ENCODE data around the gene MTERF1. TPM values are rescaled to one million over a fixed set of nuclear protein-coding genes. Genes with fewer than 3 reads are reported as not detected.

Gene MTERF1
- total RNA-seq, 1 donor from 2014 or later, result 30.3 TPM

DNA sequence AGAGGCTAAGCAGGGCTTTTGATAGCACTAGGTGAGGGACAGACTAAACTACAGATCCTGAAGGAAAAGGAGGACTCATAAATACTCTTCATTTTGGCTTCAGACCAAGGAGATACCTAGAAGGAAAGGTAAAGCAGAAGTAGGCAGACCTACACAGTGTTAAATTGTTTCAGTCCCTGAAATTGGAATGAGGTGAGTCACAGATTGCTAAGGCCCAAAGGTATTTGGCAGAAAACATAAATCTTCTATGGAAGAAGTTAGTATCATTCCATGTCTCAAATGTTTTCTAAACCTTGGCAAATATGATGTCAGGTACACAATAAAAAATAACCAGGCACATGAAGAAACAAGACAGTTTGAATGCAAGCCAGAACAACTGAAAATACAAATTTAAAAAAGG lies 30.0 kb downstream of the MTERF1 start:
- ATAC-seq (ENCODE audit: low read depth) (no peak), DNase-seq (no peak)
- CTCF ChIA-PET, result no interaction called here
- Mint-ChIP-seq H3K36me3 (ENCODE audit: low read depth) (peaks cover 22% of the 10 kb centered on the region), H3K27me3 (no peaks in the 10 kb centered on the region), H3K4me3 (no peak overlapping the region), H3K27ac (no peak overlapping the region), H3K9me3 (peaks cover 15% of the 10 kb centered on the region), H3K4me1 (no peaks in the 10 kb centered on the region)
- intact Hi-C loops (cut with micrococcal nuclease), result no loop called here
- POLR2A ChIA-PET, result no interaction called here
- TF ChIP-seq, protein P1, sequence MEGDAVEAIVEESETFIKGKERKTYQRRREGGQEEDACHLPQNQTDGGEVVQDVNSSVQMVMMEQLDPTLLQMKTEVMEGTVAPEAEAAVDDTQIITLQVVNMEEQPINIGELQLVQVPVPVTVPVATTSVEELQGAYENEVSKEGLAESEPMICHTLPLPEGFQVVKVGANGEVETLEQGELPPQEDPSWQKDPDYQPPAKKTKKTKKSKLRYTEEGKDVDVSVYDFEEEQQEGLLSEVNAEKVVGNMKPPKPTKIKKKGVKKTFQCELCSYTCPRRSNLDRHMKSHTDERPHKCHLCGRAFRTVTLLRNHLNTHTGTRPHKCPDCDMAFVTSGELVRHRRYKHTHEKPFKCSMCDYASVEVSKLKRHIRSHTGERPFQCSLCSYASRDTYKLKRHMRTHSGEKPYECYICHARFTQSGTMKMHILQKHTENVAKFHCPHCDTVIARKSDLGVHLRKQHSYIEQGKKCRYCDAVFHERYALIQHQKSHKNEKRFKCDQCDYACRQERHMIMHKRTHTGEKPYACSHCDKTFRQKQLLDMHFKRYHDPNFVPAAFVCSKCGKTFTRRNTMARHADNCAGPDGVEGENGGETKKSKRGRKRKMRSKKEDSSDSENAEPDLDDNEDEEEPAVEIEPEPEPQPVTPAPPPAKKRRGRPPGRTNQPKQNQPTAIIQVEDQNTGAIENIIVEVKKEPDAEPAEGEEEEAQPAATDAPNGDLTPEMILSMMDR (IDR thresholded peaks at IDR 0.05), result no peak

DNA sequence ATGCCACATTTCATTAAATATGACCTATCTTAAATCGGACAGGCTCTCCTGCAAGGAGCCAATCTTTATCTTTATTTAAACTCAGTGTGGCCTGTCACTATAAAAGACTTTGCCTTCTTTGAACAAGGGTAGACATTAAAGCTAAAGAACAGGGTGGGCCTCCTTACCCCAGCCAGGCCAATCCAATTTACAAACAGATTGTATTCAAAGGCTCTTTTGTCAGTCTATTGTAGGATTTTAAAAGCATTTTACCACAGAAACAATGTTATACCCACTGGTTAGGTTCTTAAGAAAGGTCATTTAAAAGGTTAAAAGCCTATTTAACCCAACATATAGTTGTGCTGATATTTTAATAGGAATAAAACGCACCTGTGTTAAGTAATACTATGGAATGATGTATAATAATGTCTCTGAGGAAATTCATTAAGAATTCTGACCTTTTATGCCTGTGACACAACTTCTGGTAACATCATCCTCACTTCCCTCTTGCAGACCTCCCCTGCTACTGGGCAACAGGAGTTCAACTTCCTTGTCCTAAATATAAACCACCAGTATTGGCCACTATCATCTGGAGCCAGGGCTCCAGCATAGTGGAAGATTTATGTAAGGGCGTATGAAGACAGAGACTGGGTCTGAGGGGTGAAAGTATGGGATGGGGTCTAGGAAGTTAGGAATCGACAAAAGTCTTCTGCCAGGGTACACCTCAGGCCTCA lies 32.5 kb downstream of the MTERF1 start:
- ChIA-PET CTCF (no interaction called here), POLR2A (no interaction called here)
- TF ChIP-seq, protein P1 (IDR thresholded peaks at IDR 0.05), result no peak
- Mint-ChIP-seq H3K27ac (no peak overlapping the region), H3K4me1 (peaks cover 10% of the 10 kb centered on the region), H3K27me3 (no peaks in the 10 kb centered on the region), H3K4me3 (no peak overlapping the region), H3K36me3 (ENCODE audit: low read depth) (peaks cover 9% of the 10 kb centered on the region), H3K9me3 (peaks cover 8% of the 10 kb centered on the region)
- DNase-seq (no peak), ATAC-seq (ENCODE audit: low read depth) (no peak)
- intact Hi-C loops (cut with micrococcal nuclease), result no loop called here

DNA sequence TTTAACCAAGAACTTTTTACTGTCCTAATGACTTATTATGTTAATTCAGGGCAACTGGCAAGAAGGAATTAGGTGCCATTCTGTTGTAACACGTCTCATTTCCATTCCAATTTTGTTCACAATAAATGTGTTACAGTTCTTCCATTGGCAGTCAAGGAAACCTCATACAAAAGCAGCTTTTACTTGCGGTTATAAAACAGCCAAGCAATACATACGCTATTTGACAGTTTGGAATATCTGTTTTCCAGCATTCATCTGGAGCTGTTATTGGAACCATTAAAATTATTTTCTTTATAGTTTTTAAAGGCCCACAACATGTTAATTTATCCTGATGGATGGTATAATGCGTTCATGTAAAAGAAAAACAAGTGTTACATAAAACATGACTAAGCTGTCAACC lies 33.3 kb downstream of the MTERF1 start:
- no peak overlapping the region for H3K27ac Mint-ChIP-seq
- H3K27me3 Mint-ChIP-seq, result no peaks in the 10 kb centered on the region
- POLR2A ChIA-PET, result no interaction called here
- no peaks in the 10 kb centered on the region for H3K9me3 Mint-ChIP-seq
- intact Hi-C loops (cut with micrococcal nuclease), result no loop called here
- ATAC-seq (ENCODE audit: low read depth), result no peak
- no peak overlapping the region for H3K4me3 Mint-ChIP-seq
- H3K4me1 Mint-ChIP-seq, result peaks cover 10% of the 10 kb centered on the region
- DNase-seq, result no peak
- TF ChIP-seq, protein P1 (IDR thresholded peaks at IDR 0.05), result no peak
- CTCF ChIA-PET, result no interaction called here
- peaks cover 4% of the 10 kb centered on the region for H3K36me3 Mint-ChIP-seq (ENCODE audit: low read depth)

DNA sequence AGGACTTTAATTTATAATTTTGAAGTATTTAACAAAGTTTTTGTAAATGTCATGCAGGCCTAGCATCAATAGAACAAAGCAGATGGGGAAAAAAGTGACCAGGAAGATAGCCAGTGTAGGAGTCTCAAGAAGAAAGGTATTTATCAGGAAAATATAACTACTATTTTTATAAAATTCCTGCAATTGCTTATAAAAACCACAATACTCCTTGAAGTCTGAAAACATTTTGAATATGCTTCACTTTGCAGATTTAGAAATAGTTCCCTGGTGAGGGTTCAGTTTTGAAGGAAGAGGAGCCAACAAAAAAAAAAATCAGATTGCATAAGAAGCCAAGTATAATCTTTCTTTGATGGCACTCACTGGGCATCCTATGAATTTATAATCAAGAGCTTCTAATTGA lies 34.1 kb downstream of the MTERF1 start:
- no peaks in the 10 kb centered on the region for H3K27me3 Mint-ChIP-seq
- peaks cover 4% of the 10 kb centered on the region for H3K36me3 Mint-ChIP-seq (ENCODE audit: low read depth)
- ATAC-seq (ENCODE audit: low read depth) (no peak), DNase-seq (no peak)
- intact Hi-C loops (cut with micrococcal nuclease), result no loop called here
- H3K4me3 Mint-ChIP-seq, result no peak overlapping the region
- CTCF ChIA-PET, result no interaction called here
- POLR2A ChIA-PET, result no interaction called here
- peaks cover 6% of the 10 kb centered on the region for H3K9me3 Mint-ChIP-seq
- H3K27ac Mint-ChIP-seq, result no peak overlapping the region
- peaks cover 10% of the 10 kb centered on the region for H3K4me1 Mint-ChIP-seq
- TF ChIP-seq, protein P1 (IDR thresholded peaks at IDR 0.05), result no peak

DNA sequence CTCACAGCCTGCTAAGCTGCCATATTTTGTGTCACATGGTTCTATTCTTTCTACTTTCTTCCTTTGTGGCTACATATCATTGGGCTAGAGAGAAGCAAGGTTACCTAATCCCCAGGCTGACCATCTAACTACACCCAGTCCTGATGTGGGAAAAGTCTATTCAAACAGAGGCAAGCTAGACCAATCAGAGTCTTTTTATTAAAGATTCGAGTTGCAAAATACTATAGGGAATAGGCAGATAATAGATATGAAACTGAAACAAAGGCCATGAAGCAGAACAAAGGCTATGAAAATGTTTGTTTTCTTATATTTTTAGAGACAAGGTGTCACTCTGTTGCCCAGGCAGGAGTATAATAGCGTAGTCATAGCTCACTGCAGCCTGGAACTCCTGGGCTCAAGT lies 36.7 kb downstream of the MTERF1 start:
- TF ChIP-seq, protein P1 (IDR thresholded peaks at IDR 0.05), result no peak
- no peak overlapping the region for H3K4me3 Mint-ChIP-seq
- ChIA-PET POLR2A (interaction anchor here (0.6 kb wide), 1 partner anchor 11 kb away, joined by 3 read pairs; no protein-coding TSS in a partner anchor), CTCF (interaction anchor here (1.7 kb wide), 1 partner anchor 14 kb away, joined by 9 read pairs; no protein-coding TSS in a partner anchor)
- ATAC-seq (ENCODE audit: low read depth), result no peak
- DNase-seq, result no peak
- no peaks in the 10 kb centered on the region for H3K27me3 Mint-ChIP-seq
- peaks cover 4% of the 10 kb centered on the region for H3K36me3 Mint-ChIP-seq (ENCODE audit: low read depth)
- peaks cover 10% of the 10 kb centered on the region for H3K4me1 Mint-ChIP-seq
- intact Hi-C loops (cut with micrococcal nuclease), result no loop called here
- H3K9me3 Mint-ChIP-seq, result peaks cover 10% of the 10 kb centered on the region
- H3K27ac Mint-ChIP-seq, result no peak overlapping the region
